ENCODE data around the gene PBX1. TPM values are rescaled to one million over a fixed set of nuclear protein-coding genes. Genes with fewer than 3 reads are reported as not detected.

PBX1 gene
- total RNA-seq, 3 donors from 2014 or later: 64.5 to 126 (median 95.4) TPM

GRCh38 chr1:164644268-164644667, 85.3 kb downstream of the PBX1 start:
- Histone ChIP-seq H3K4me1 (peaks cover 6 to 9% of the 10 kb centered on the region in 2 donors), H3K27me3 (no peaks in the 10 kb centered on the region), H3K4me3 (no peak overlapping the region), H3K27ac (peak overlapping the region in 1 of 2 donors; percentile 71), H3K9me3 (no peaks in the 10 kb centered on the region), H3K36me3 (no peaks in the 10 kb centered on the region)
- intact Hi-C loops (cut with DNase I; ENCODE audit: low total_unique reads): no loop called here
- no peak for DNase-seq (ENCODE audit: low spot score in 2 of 2)
- no peak for TF ChIP-seq CTCF (IDR thresholded peaks at IDR 0.05)
- TF ChIP-seq POLR2A (IDR thresholded peaks at IDR 0.05): no peak
- no peak for TF ChIP-seq POLR2AphosphoS5 (IDR thresholded peaks at IDR 0.05)

GRCh38 chr1:164644774-164645644, 86.0 kb downstream of the PBX1 start:
- TF ChIP-seq POLR2A (IDR thresholded peaks at IDR 0.05): no peak
- TF ChIP-seq CTCF (IDR thresholded peaks at IDR 0.05): no peak
- TF ChIP-seq POLR2AphosphoS5 (IDR thresholded peaks at IDR 0.05): no peak
- peak overlapping the region; percentile 71 to 81 for H3K27ac ChIP-seq
- intact Hi-C loops (cut with DNase I; ENCODE audit: low total_unique reads): no loop called here

GRCh38 chr1:164645921-164646320, 86.9 kb downstream of the PBX1 start:
- H3K27ac ChIP-seq: no peak overlapping the region
- TF ChIP-seq POLR2A (IDR thresholded peaks at IDR 0.05) (no peak), CTCF (IDR thresholded peaks at IDR 0.05) (no peak), POLR2AphosphoS5 (IDR thresholded peaks at IDR 0.05) (no peak)
- peaks cover 4 to 9% of the 10 kb centered on the region in 2 donors for H3K4me1 ChIP-seq
- no peaks in the 10 kb centered on the region for H3K36me3 ChIP-seq
- no peak for DNase-seq (ENCODE audit: low spot score in 2 of 2)
- no peaks in the 10 kb centered on the region for H3K9me3 ChIP-seq
- intact Hi-C loops (cut with DNase I; ENCODE audit: low total_unique reads): no loop called here
- H3K4me3 ChIP-seq: no peak overlapping the region
- H3K27me3 ChIP-seq: no peaks in the 10 kb centered on the region

More at GRCh38 chr1:164644774-164645644, 86.0 kb downstream of the PBX1 start:
- no peak for DNase-seq (ENCODE audit: low spot score in 2 of 2)
- Histone ChIP-seq H3K27me3 (no peaks in the 10 kb centered on the region), H3K4me1 (peaks cover 6 to 9% of the 10 kb centered on the region in 2 donors), H3K36me3 (no peaks in the 10 kb centered on the region), H3K9me3 (no peaks in the 10 kb centered on the region), H3K4me3 (no peak overlapping the region)

- H3K4me1 ChIP-seq: peaks cover 0 to 9% of the 10 kb centered on the region in 2 donors
- peak overlapping the region; percentile 63 to 65 for H3K27ac ChIP-seq
- intact Hi-C loops (cut with DNase I; ENCODE audit: low total_unique reads): no loop called here
- TF ChIP-seq CTCF (IDR thresholded peaks at IDR 0.05) (no peak), POLR2A (IDR thresholded peaks at IDR 0.05) (no peak), POLR2AphosphoS5 (IDR thresholded peaks at IDR 0.05) (no peak)
- no peaks in the 10 kb centered on the region for H3K9me3 ChIP-seq
- H3K36me3 ChIP-seq: no peaks in the 10 kb centered on the region
- DNase-seq (ENCODE audit: low spot score in 2 of 2): no peak
- no peaks in the 10 kb centered on the region for H3K27me3 ChIP-seq
- H3K4me3 ChIP-seq: no peak overlapping the region
Observed at GRCh38 chr1:164647211-164647610, 88.2 kb downstream of the PBX1 start.

- Histone ChIP-seq H3K27ac (peak overlapping the region; percentile 56 to 65), H3K4me1 (peaks cover 0 to 9% of the 10 kb centered on the region in 2 donors), H3K9me3 (no peaks in the 10 kb centered on the region), H3K4me3 (no peak overlapping the region), H3K36me3 (no peaks in the 10 kb centered on the region), H3K27me3 (no peaks in the 10 kb centered on the region)
- TF ChIP-seq POLR2AphosphoS5 (IDR thresholded peaks at IDR 0.05): no peak
- no peak for TF ChIP-seq POLR2A (IDR thresholded peaks at IDR 0.05)
- no peak for TF ChIP-seq CTCF (IDR thresholded peaks at IDR 0.05)
- intact Hi-C loops (cut with DNase I; ENCODE audit: low total_unique reads): no loop called here
- no peak for DNase-seq (ENCODE audit: low spot score in 2 of 2)
Observed at GRCh38 chr1:164648636-164649035, 89.7 kb downstream of the PBX1 start.

Measured in breast epithelium (tissue), 4 donors.